HG02763 (cell line): ENCODE results near the gene MAGI2.
"Not testable (repeated sequence)": the region's sequence is repeated elsewhere in the genome, so short reads cannot be mapped to it uniquely, and the experiment has no call there.

Experiments used
- ATAC-seq: cut with Tn5 transposase; IDR thresholded peaks from one replicate; pipeline ENCODE4 v1.9.1; 2021; ENCODE audit warnings: mild to moderate bottlenecking, moderate library complexity; ENCODE audit not compliant: unreplicated experiment

The MAGI2 gene

GRCh38 chr7:78514634-78515033 lies 938.8 kb downstream of the MAGI2 start:
- no peak for ATAC-seq

- ATAC-seq: peak; percentile 61
Observed at GRCh38 chr7:78510580-78511188, 942.8 kb downstream of the MAGI2 start.

GRCh38 chr7:78503301-78503700 lies 950.2 kb downstream of the MAGI2 start:
- ATAC-seq: not testable (repeated sequence)

- ATAC-seq: no peak
Observed at GRCh38 chr7:78501064-78501463, 952.4 kb downstream of the MAGI2 start.

- no peak for ATAC-seq
Observed at GRCh38 chr7:78499971-78500370, 953.5 kb downstream of the MAGI2 start.

- ATAC-seq: no peak
Observed at GRCh38 chr7:78499283-78499682, 954.2 kb downstream of the MAGI2 start.

GRCh38 chr7:78497728-78498427 lies 955.6 kb downstream of the MAGI2 start:
- ATAC-seq: no peak

- no peak for ATAC-seq
Observed at GRCh38 chr7:78496096-78496630, 957.3 kb downstream of the MAGI2 start.

GRCh38 chr7:78493401-78493800 lies 960.1 kb downstream of the MAGI2 start:
- ATAC-seq: no peak

GRCh38 chr7:78492146-78492545 lies 961.3 kb downstream of the MAGI2 start:
- no peak for ATAC-seq

- no peak for ATAC-seq
Observed at GRCh38 chr7:78490524-78490923, 962.9 kb downstream of the MAGI2 start.

- no peak for ATAC-seq
Observed at GRCh38 chr7:78489476-78490240, 963.8 kb downstream of the MAGI2 start.

- no peak for ATAC-seq
Observed at GRCh38 chr7:78487464-78487863, 966.0 kb downstream of the MAGI2 start.

- ATAC-seq: no peak
Observed at GRCh38 chr7:78479348-78479747, 974.1 kb downstream of the MAGI2 start.

- ATAC-seq: no peak
Observed at GRCh38 chr7:78476851-78477405, 976.5 kb downstream of the MAGI2 start.

- no peak for ATAC-seq
Observed at GRCh38 chr7:78473571-78474301, 979.7 kb downstream of the MAGI2 start.

- no peak for ATAC-seq
Observed at GRCh38 chr7:78473021-78473420, 980.4 kb downstream of the MAGI2 start.

GRCh38 chr7:78472519-78472918 lies 980.9 kb downstream of the MAGI2 start:
- no peak for ATAC-seq

- no peak for ATAC-seq
Observed at GRCh38 chr7:78465894-78466293, 987.6 kb downstream of the MAGI2 start.

GRCh38 chr7:78463039-78463438 lies 990.4 kb downstream of the MAGI2 start:
- no peak for ATAC-seq

- no peak for ATAC-seq
Observed at GRCh38 chr7:78450706-78451105, 1002.8 kb downstream of the MAGI2 start.
